ENCODE results near the gene SMPD3. TPM values are rescaled to one million over a fixed set of nuclear protein-coding genes. Genes with fewer than 3 reads are reported as not detected.

Gene SMPD3
- total RNA-seq, 4 donors from 2014 or later: 2.3 TPM; not detected in 3

DNA sequence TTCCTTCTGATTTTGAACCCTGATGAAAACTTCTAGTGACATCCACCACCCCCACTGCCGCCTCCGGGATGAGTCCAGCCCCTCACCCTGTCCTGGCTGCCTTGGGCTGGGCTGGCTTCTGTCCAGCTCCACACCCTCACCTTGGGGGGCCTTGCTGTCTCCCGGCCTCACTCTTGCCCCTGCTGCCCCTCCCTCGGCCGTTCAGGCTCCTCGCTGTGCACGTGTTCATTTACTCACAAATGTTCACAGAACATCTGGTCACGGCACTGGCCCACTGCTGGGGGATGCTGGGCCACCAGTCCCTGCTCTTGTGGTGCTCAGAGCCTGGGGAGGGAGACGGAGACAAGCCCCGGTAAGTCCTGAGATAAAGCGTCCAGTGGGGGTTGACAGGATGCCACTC is 96.8 kb downstream of the SMPD3 start:
- Histone ChIP-seq H3K4me3 (no peak overlapping the region), H3K27me3 (no peaks in the 10 kb centered on the region), H3K9me3 (no peaks in the 10 kb centered on the region), H3K36me3 (peaks cover 0 to 66% of the 10 kb centered on the region in 2 donors), H3K27ac (no peak overlapping the region), H3K4me1 (peaks cover 18 to 22% of the 10 kb centered on the region in 2 donors)
- no peak for ATAC-seq
- intact Hi-C loops (cut with DNase I; ENCODE audit: low total_unique reads) (no loop called here), in situ Hi-C loops (cut with MboI; ENCODE audit: low sequenced_read_pairs in 4 of 4) (no loop called here)
- no peak for DNase-seq
- no peak for TF ChIP-seq POLR2A (IDR thresholded peaks at IDR 0.05)
- TF ChIP-seq, protein P1, sequence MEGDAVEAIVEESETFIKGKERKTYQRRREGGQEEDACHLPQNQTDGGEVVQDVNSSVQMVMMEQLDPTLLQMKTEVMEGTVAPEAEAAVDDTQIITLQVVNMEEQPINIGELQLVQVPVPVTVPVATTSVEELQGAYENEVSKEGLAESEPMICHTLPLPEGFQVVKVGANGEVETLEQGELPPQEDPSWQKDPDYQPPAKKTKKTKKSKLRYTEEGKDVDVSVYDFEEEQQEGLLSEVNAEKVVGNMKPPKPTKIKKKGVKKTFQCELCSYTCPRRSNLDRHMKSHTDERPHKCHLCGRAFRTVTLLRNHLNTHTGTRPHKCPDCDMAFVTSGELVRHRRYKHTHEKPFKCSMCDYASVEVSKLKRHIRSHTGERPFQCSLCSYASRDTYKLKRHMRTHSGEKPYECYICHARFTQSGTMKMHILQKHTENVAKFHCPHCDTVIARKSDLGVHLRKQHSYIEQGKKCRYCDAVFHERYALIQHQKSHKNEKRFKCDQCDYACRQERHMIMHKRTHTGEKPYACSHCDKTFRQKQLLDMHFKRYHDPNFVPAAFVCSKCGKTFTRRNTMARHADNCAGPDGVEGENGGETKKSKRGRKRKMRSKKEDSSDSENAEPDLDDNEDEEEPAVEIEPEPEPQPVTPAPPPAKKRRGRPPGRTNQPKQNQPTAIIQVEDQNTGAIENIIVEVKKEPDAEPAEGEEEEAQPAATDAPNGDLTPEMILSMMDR (IDR thresholded peaks at IDR 0.05 in 4 of 5, conservative IDR thresholded peaks at IDR 0.05 in 1 of 5): no peak

DNA sequence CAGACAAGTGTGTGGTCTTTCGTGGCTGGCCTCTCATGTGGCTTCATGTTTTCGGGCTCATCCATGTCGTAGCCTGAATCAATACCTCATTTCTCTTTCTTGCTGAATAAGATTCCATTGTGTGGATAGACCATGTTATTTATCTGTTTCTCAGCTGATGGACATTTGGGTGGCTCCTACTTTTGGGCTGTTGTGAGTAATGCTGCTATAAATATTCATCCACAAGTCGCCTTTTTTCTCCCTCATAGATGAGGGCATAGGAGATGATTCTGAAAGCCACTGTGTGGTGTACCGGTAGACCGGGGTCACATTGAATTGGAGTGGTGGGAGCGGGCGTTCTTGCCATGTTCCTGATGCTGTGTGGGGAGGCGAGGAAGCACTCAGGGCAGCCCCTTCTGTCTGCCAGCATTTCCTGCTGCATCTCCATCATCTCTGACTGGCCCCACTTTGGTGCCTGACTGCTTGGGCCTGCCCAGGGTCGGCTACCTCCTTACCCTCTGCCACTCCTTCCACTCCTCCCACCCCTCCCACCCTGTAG is 97.4 kb downstream of the SMPD3 start:
- ATAC-seq (no peak), DNase-seq (no peak)
- Histone ChIP-seq H3K4me3 (no peak overlapping the region), H3K36me3 (peaks cover 0 to 60% of the 10 kb centered on the region in 2 donors), H3K27ac (no peak overlapping the region), H3K4me1 (peaks cover 24 to 27% of the 10 kb centered on the region in 2 donors), H3K27me3 (no peaks in the 10 kb centered on the region), H3K9me3 (no peaks in the 10 kb centered on the region)
- in situ Hi-C loops (cut with MboI; ENCODE audit: low sequenced_read_pairs in 4 of 4) (no loop called here), intact Hi-C loops (cut with DNase I; ENCODE audit: low total_unique reads) (no loop called here)
- TF ChIP-seq POLR2A (IDR thresholded peaks at IDR 0.05): no peak
- TF ChIP-seq, protein P1 (IDR thresholded peaks at IDR 0.05 in 4 of 5, conservative IDR thresholded peaks at IDR 0.05 in 1 of 5): no peak

DNA sequence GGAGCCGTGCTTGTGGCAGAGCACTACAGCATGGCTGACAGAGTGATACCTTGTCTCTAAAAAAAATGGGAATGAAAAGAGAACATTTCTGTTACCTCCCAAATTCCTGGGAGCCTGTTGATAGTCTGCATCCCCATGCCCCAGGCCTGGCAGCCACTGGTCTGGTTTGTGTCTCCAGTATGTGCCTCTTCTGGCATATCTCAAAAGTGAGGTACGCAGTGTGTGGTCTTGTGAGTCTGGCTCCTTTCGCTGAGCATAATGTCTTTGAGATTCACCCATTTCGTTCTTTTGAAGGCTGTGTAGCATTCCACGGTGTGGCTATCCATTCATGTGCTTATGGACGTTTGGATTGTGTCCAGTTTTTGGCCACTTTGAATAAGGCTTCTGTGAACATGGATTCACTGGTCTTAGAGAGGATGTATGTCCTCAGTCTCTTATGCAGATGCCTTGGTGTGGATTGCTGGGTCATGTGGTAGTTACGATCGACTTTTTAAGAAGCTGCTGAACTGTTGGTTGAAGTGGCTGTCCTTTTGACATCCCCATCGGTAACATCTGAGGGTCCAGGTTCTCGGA is 98.4 kb downstream of the SMPD3 start:
- H3K9me3 ChIP-seq: no peaks in the 10 kb centered on the region
- H3K36me3 ChIP-seq: peaks cover 0 to 51% of the 10 kb centered on the region in 2 donors
- intact Hi-C loops (cut with DNase I; ENCODE audit: low total_unique reads): no loop called here
- no peak for ATAC-seq
- TF ChIP-seq, protein P1 (IDR thresholded peaks at IDR 0.05 in 4 of 5, conservative IDR thresholded peaks at IDR 0.05 in 1 of 5): no peak
- TF ChIP-seq POLR2A (IDR thresholded peaks at IDR 0.05): no peak
- no peak overlapping the region for H3K27ac ChIP-seq
- in situ Hi-C loops (cut with MboI; ENCODE audit: low sequenced_read_pairs in 4 of 4): loop anchor here in 2 of 4 donors (25.0 kb wide), 1 partner anchor 263 kb away; the partner anchor contains the start of gene NFATC3 (in 2 of the 2)
- H3K27me3 ChIP-seq: no peaks in the 10 kb centered on the region
- DNase-seq: no peak
- H3K4me1 ChIP-seq: peaks cover 32 to 37% of the 10 kb centered on the region in 2 donors
- no peak overlapping the region for H3K4me3 ChIP-seq

DNA sequence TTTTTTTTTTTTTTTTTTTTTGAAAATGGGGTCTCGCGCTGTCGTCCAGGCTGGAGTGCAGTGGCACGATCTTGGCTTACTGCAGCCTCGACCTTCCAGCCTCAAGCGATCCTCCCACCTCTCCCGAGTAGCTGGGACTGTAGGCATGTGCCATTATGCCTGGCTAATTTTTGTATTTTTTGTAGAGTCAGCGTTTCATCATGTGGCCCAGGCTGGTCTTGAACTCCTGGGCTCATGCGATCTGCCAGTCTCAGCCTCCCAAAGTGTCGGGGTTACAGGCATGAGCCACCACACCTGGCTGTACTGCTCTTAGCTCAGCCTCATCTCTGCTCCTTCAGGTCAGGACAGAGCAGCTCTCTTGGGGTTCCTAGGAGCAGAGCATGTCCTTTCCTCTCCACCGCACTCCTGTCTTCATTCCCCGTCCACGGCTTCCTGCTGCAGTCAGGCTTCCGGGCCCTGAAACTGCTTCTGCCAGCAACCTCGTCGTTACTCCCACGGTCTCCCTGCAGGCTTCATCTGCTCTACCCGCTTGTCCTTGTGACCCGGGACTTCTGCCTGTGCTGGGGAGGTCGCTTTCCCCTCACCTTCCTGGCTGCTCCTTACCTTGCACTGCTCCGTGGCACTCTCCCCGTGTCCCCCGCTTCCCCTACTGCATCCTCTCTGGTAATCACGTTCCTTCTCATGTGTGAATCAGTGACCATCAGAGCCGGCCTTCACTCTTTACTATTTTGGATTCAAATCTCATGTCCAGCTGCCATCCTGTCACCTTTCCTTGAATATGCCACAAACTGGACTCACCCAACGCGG is 99.5 kb downstream of the SMPD3 start:
- H3K9me3 ChIP-seq: no peaks in the 10 kb centered on the region
- intact Hi-C loops (cut with DNase I; ENCODE audit: low total_unique reads) (no loop called here), in situ Hi-C loops (cut with MboI; ENCODE audit: low sequenced_read_pairs in 4 of 4) (loop anchor here in 2 of 4 donors (25.0 kb wide), 1 partner anchor 262 kb away; the partner anchor contains the start of gene NFATC3 (in 2 of the 2))
- no peaks in the 10 kb centered on the region for H3K27me3 ChIP-seq
- no peak for TF ChIP-seq POLR2A (IDR thresholded peaks at IDR 0.05)
- TF ChIP-seq, protein P1 (IDR thresholded peaks at IDR 0.05 in 4 of 5, conservative IDR thresholded peaks at IDR 0.05 in 1 of 5): no peak
- H3K27ac ChIP-seq: peak overlapping the region; percentile 5 to 51 (median 46)
- no peak overlapping the region for H3K4me3 ChIP-seq
- H3K4me1 ChIP-seq: peaks cover 42 to 48% of the 10 kb centered on the region in 2 donors
- peaks cover 0 to 40% of the 10 kb centered on the region in 2 donors for H3K36me3 ChIP-seq
- no peak for DNase-seq
- ATAC-seq: no peak

Data from gastrocnemius medialis (tissue), 4 donors.